Activated naive CD4-positive, alpha-beta T cell treated with anti-CD3 and anti-CD28 coated beads for 36 hours (primary cell): Measurements from ENCODE around the gene NHS. TPM values are rescaled to one million over a fixed set of nuclear protein-coding genes. Genes with fewer than 3 reads are reported as not detected.

Experiments
- CTCF ChIA-PET: fragments of 350-600 bp; sonication (Branson Sonifier 250); formaldehyde crosslinking; loops from one replicate; lab custom pipeline; 2021; ENCODE audit warnings: antibody characterized with exemption; lab: Charles Lee
- DNase-seq: peaks from one replicate; pipeline ENCODE4 v3.0.0-alpha.2; 2020
- H3K27ac Mint-ChIP-seq: one replicate; pipeline ENCODE4 v1.8.0; 2021; ENCODE audit warnings: mild to moderate bottlenecking, mixed read lengths
- H3K27me3 Mint-ChIP-seq: one replicate; pipeline ENCODE4 v1.8.0; 2021; ENCODE audit warnings: low read depth, mixed read lengths
- H3K36me3 Mint-ChIP-seq: one replicate; pipeline ENCODE4 v1.8.0; 2021; ENCODE audit warnings: low read depth, mixed read lengths
- H3K4me1 Mint-ChIP-seq: one replicate; pipeline ENCODE4 v1.8.0; 2021; ENCODE audit warnings: low read depth, mixed read lengths
- H3K4me3 Mint-ChIP-seq: one replicate; pipeline ENCODE4 v1.8.0; 2021; ENCODE audit warnings: mild to moderate bottlenecking, moderate library complexity, mixed read lengths
- H3K9me3 Mint-ChIP-seq: one replicate; pipeline ENCODE4 v1.8.0; 2021; ENCODE audit warnings: mixed read lengths
- intact Hi-C: fragments of 100-400 bp; cut with micrococcal nuclease; formaldehyde crosslinking; loops from one replicate; pipeline ENCODE4 v1.15.1; 2023
- total RNA-seq, 2 experiments: library from RNA; stranded (reverse); gene quantifications; one replicate each; pipeline ENCODE4 v1.2.3, GENCODE V29; 2021

The NHS gene
- total RNA-seq, 2 experiments from 2014 or later, result 7.8 to 8.9 TPM

DNA sequence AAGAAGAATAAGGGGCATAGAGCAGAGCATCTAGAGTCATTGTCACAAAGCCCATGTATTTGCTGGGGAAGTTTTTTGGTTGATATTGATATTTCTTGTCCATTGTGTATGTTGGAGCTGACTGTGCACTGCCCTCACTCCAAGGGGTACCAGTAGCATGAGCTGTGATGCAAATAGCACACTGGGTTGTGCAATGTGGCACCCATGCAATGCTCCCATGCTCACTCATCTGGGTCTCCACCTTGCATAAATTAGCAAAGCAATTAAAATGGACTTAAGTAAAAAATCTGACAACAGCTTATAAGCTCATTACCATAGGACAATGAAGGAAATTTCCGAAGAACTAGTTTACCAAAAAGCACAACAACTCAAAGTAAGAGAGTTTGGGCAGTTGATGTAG is 87.9 kb downstream of the NHS start:
- CTCF ChIA-PET, result no interaction called here
- no peaks in the 10 kb centered on the region for H3K9me3 Mint-ChIP-seq

GRCh38 chrX:17464194-17464593 is 89.2 kb downstream of the NHS start:
- no peak overlapping the region for H3K4me3 Mint-ChIP-seq
- peaks cover 7% of the 10 kb centered on the region for H3K27me3 Mint-ChIP-seq
- CTCF ChIA-PET, result no interaction called here
- H3K9me3 Mint-ChIP-seq, result no peaks in the 10 kb centered on the region
- H3K27ac Mint-ChIP-seq, result no peak overlapping the region
- no peaks in the 10 kb centered on the region for H3K4me1 Mint-ChIP-seq
- H3K36me3 Mint-ChIP-seq, result no peaks in the 10 kb centered on the region
- intact Hi-C loops, result no loop called here
- no peak for DNase-seq

More for the DNA sequence above, 87.9 kb downstream of the NHS start:
- no peak for DNase-seq
- no peak overlapping the region for H3K27ac Mint-ChIP-seq
- peaks cover 7% of the 10 kb centered on the region for H3K27me3 Mint-ChIP-seq
- intact Hi-C loops, result no loop called here
- no peak overlapping the region for H3K4me3 Mint-ChIP-seq
- no peaks in the 10 kb centered on the region for H3K4me1 Mint-ChIP-seq
- no peaks in the 10 kb centered on the region for H3K36me3 Mint-ChIP-seq

- no peaks in the 10 kb centered on the region for H3K4me1 Mint-ChIP-seq
- DNase-seq, result no peak
- H3K9me3 Mint-ChIP-seq, result no peaks in the 10 kb centered on the region
- peaks cover 7% of the 10 kb centered on the region for H3K27me3 Mint-ChIP-seq
- CTCF ChIA-PET, result no interaction called here
- no peaks in the 10 kb centered on the region for H3K36me3 Mint-ChIP-seq
- H3K27ac Mint-ChIP-seq, result no peak overlapping the region
- H3K4me3 Mint-ChIP-seq, result no peak overlapping the region
- intact Hi-C loops, result no loop called here
Observed at GRCh38 chrX:17465201-17465600, 90.2 kb downstream of the NHS start.

DNA sequence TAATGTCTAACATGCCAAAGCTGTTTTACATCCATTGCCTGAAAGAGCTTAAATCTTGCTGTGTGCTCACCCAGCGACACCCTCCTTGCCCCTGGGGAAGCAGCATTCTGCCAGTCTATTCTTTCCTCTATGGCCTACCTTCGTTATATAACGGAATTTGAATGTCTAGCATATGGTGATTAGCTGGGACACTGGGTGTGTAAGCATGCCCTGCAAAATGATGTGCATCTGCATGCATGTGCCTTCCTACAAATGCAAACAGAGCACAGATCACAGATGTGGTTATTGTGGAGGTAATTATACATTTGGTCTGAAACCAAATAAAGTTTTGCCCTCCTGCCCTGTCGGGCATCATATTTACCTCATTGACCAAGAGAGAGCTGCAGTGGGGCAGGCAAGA is 90.8 kb downstream of the NHS start:
- intact Hi-C loops, result no loop called here
- Mint-ChIP-seq H3K4me3 (no peak overlapping the region), H3K4me1 (no peaks in the 10 kb centered on the region), H3K27ac (no peak overlapping the region), H3K36me3 (no peaks in the 10 kb centered on the region), H3K27me3 (peaks cover 7% of the 10 kb centered on the region), H3K9me3 (no peaks in the 10 kb centered on the region)
- CTCF ChIA-PET, result no interaction called here
- no peak for DNase-seq

GRCh38 chrX:17470136-17470535 is 95.1 kb downstream of the NHS start:
- H3K4me3 Mint-ChIP-seq, result no peak overlapping the region
- H3K4me1 Mint-ChIP-seq, result no peaks in the 10 kb centered on the region
- intact Hi-C loops, result no loop called here
- peaks cover 7% of the 10 kb centered on the region for H3K27me3 Mint-ChIP-seq
- no peaks in the 10 kb centered on the region for H3K36me3 Mint-ChIP-seq
- H3K27ac Mint-ChIP-seq, result no peak overlapping the region
- CTCF ChIA-PET, result no interaction called here
- no peaks in the 10 kb centered on the region for H3K9me3 Mint-ChIP-seq
- DNase-seq, result no peak

GRCh38 chrX:17471121-17471520 is 96.1 kb downstream of the NHS start:
- no peaks in the 10 kb centered on the region for H3K4me1 Mint-ChIP-seq
- DNase-seq, result no peak
- CTCF ChIA-PET, result no interaction called here
- no peak overlapping the region for H3K4me3 Mint-ChIP-seq
- intact Hi-C loops, result no loop called here
- no peaks in the 10 kb centered on the region for H3K9me3 Mint-ChIP-seq
- H3K36me3 Mint-ChIP-seq, result no peaks in the 10 kb centered on the region
- H3K27me3 Mint-ChIP-seq, result peaks cover 3% of the 10 kb centered on the region
- no peak overlapping the region for H3K27ac Mint-ChIP-seq

GRCh38 chrX:17471861-17472260 is 96.9 kb downstream of the NHS start:
- DNase-seq, result no peak
- no peaks in the 10 kb centered on the region for H3K9me3 Mint-ChIP-seq
- H3K4me1 Mint-ChIP-seq, result no peaks in the 10 kb centered on the region
- no peaks in the 10 kb centered on the region for H3K36me3 Mint-ChIP-seq
- CTCF ChIA-PET, result no interaction called here
- intact Hi-C loops, result no loop called here
- no peaks in the 10 kb centered on the region for H3K27me3 Mint-ChIP-seq
- H3K27ac Mint-ChIP-seq, result no peak overlapping the region
- no peak overlapping the region for H3K4me3 Mint-ChIP-seq

GRCh38 chrX:17472424-17472823 is 97.4 kb downstream of the NHS start:
- no peaks in the 10 kb centered on the region for H3K9me3 Mint-ChIP-seq
- H3K4me3 Mint-ChIP-seq, result no peak overlapping the region
- no peaks in the 10 kb centered on the region for H3K27me3 Mint-ChIP-seq
- intact Hi-C loops, result no loop called here
- DNase-seq, result no peak
- CTCF ChIA-PET, result no interaction called here
- H3K36me3 Mint-ChIP-seq, result no peaks in the 10 kb centered on the region
- H3K27ac Mint-ChIP-seq, result no peak overlapping the region
- no peaks in the 10 kb centered on the region for H3K4me1 Mint-ChIP-seq

DNA sequence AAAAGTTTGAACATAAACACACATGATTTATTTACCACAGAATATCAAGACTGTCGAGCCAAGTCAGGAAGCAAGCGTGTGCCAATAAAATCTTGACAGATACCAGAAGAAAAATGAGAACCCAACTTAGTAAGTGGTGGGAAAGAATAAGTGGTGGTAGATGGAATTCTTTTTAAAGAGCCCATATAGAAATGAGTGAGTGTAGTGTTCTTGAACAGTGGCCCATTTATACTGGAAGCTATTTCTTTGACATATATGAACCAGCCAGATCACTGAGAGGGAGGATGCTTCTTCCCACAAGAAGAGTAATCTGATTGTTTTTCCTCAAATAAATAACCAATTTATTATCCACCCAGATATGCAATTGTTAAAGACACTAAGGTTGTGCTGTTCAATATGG is 98.0 kb downstream of the NHS start:
- no peaks in the 10 kb centered on the region for H3K9me3 Mint-ChIP-seq
- CTCF ChIA-PET, result no interaction called here
- no peaks in the 10 kb centered on the region for H3K36me3 Mint-ChIP-seq
- intact Hi-C loops, result no loop called here
- no peak overlapping the region for H3K27ac Mint-ChIP-seq
- H3K4me1 Mint-ChIP-seq, result no peaks in the 10 kb centered on the region
- no peak for DNase-seq
- H3K4me3 Mint-ChIP-seq, result no peak overlapping the region
- no peaks in the 10 kb centered on the region for H3K27me3 Mint-ChIP-seq

DNA sequence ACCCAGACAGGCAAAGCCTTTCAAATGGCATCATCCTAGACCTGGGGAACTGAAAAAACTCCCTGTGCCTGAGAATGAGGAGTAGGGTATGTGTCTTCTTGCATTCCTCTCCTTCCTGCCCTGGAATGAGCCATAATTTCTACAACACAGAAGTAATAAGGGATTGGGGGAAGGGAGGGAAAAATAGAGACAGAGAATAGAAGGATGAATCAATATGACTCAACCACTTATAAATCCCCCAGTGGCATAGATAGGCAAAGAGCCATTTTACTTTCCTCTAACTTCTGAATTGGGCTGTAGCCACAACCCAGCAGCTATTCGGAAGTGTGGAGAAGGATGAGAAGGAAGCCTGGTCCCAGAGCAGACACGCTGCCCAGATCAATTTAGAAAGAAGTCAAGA is 99.9 kb downstream of the NHS start:
- intact Hi-C loops, result no loop called here
- H3K27me3 Mint-ChIP-seq, result no peaks in the 10 kb centered on the region
- DNase-seq, result no peak
- no peak overlapping the region for H3K4me3 Mint-ChIP-seq
- no peaks in the 10 kb centered on the region for H3K36me3 Mint-ChIP-seq
- CTCF ChIA-PET, result no interaction called here
- H3K27ac Mint-ChIP-seq, result no peak overlapping the region
- H3K4me1 Mint-ChIP-seq, result no peaks in the 10 kb centered on the region
- H3K9me3 Mint-ChIP-seq, result no peaks in the 10 kb centered on the region

- intact Hi-C loops, result no loop called here
- Mint-ChIP-seq H3K27me3 (no peaks in the 10 kb centered on the region), H3K27ac (no peak overlapping the region), H3K4me3 (no peak overlapping the region), H3K9me3 (no peaks in the 10 kb centered on the region), H3K36me3 (no peaks in the 10 kb centered on the region), H3K4me1 (no peaks in the 10 kb centered on the region)
- CTCF ChIA-PET, result no interaction called here
- no peak for DNase-seq
Observed at GRCh38 chrX:17475449-17476217, 100.6 kb downstream of the NHS start.

- CTCF ChIA-PET, result no interaction called here
- H3K27me3 Mint-ChIP-seq, result no peaks in the 10 kb centered on the region
- no peaks in the 10 kb centered on the region for H3K36me3 Mint-ChIP-seq
- intact Hi-C loops, result no loop called here
- no peaks in the 10 kb centered on the region for H3K9me3 Mint-ChIP-seq
- no peak for DNase-seq
- H3K27ac Mint-ChIP-seq, result no peak overlapping the region
- H3K4me3 Mint-ChIP-seq, result no peak overlapping the region
- no peaks in the 10 kb centered on the region for H3K4me1 Mint-ChIP-seq
Observed at GRCh38 chrX:17476411-17476810, 101.4 kb downstream of the NHS start.

DNA sequence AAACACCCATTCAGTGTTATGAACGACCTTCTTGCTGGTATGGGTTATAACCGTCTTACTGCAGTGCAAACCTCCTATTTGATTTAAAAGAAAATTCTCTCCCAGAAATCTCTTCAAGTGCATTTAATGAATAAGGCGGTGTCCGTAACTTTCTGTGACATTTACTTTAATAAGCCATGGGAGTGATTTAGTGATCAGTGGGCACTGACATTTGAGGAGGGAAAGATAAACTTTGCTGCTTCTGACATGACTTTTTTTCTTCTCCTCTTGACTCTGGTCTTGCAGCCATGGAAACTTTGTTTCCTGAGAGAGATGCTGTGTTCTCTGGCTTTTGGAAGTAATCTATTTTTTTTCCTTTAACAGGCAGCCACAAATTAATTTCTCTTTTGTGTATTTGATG is 106.1 kb downstream of the NHS start:
- no peak overlapping the region for H3K4me3 Mint-ChIP-seq
- no peaks in the 10 kb centered on the region for H3K9me3 Mint-ChIP-seq
- H3K4me1 Mint-ChIP-seq, result no peaks in the 10 kb centered on the region
- DNase-seq, result no peak
- H3K27me3 Mint-ChIP-seq, result no peaks in the 10 kb centered on the region
- CTCF ChIA-PET, result no interaction called here
- intact Hi-C loops, result no loop called here
- H3K27ac Mint-ChIP-seq, result no peak overlapping the region
- H3K36me3 Mint-ChIP-seq, result no peaks in the 10 kb centered on the region
